Mesothelial cell of epicardium (in vitro differentiated cells): ENCODE data around the gene MACROH2A1. TPM values are rescaled to one million over a fixed set of nuclear protein-coding genes. Genes with fewer than 3 reads are reported as not detected.
A peak's percentile ranks its signal among the peaks of the same experiment; 100 is the strongest.

Experiments
- DNase-seq, 2 experiments: peaks; one replicate each; pipeline ENCODE4 v3.0.0; 2021; ENCODE audit warnings: low spot score in 2 of 2; ENCODE audit not compliant: unreplicated experiment in 2 of 2
- H3K27ac Mint-ChIP-seq: 2 replicates; pipeline ENCODE4 v1.8.0; 2021; ENCODE audit warnings: mixed read lengths
- H3K27me3 Mint-ChIP-seq: 2 replicates; pipeline ENCODE4 v1.8.0; 2021; ENCODE audit warnings: low read depth, mixed read lengths
- H3K36me3 Mint-ChIP-seq: 2 replicates; pipeline ENCODE4 v1.8.0; 2021; ENCODE audit warnings: mixed read lengths
- H3K4me1 Mint-ChIP-seq: 2 replicates; pipeline ENCODE4 v1.8.0; 2021; ENCODE audit warnings: mixed read lengths
- H3K4me3 Mint-ChIP-seq: 2 replicates; pipeline ENCODE4 v1.8.0; 2021; ENCODE audit warnings: mild to moderate bottlenecking, moderate library complexity, mixed read lengths
- H3K9me3 Mint-ChIP-seq: 2 replicates; pipeline ENCODE4 v1.8.0; 2021; ENCODE audit warnings: mixed read lengths
- total RNA-seq: library from RNA; stranded (reverse); gene quantifications from 3 replicates; pipeline ENCODE4 v1.2.1, GENCODE V29; 2021
- TF ChIP-seq, protein P1 (sequence below): fragments of 200-600 bp; sonication (generic); IDR thresholded peaks from one replicate; pipeline ENCODE4 v1.5.0; 2021; ENCODE audit warnings: antibody characterized with exemption; ENCODE audit not compliant: unreplicated experiment

The MACROH2A1 gene
- total RNA-seq, 1 donor from 2014 or later = 276 TPM

DNA sequence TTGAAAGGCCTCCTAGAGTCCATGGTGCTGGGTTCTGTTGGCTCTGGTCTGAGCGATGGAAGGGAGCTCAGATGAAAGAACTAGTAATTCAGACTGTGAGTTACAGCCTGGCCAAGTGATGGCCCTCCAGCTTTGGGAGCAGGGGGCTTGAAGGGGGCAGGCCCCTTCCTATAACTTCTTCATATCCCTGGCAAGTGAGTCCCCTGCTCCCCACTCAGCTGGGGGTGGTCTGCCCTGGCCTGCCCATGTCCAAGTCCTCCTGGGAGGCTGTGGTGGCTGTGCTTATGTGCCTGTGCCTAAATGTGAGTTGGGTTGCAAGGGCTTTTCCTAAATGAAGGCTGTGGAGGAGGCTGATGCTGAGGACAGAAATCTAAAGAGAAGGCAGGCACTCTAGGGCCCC, 80.1 kb downstream of the MACROH2A1 start:
- Mint-ChIP-seq H3K9me3 (peaks cover 4% of the 10 kb centered on the region), H3K36me3 (no peaks in the 10 kb centered on the region), H3K4me1 (peaks cover 4% of the 10 kb centered on the region), H3K27ac (no peak overlapping the region), H3K4me3 (no peak overlapping the region), H3K27me3 (no peaks in the 10 kb centered on the region)
- peak; percentile 8 to 11 for DNase-seq
- TF ChIP-seq, protein P1, sequence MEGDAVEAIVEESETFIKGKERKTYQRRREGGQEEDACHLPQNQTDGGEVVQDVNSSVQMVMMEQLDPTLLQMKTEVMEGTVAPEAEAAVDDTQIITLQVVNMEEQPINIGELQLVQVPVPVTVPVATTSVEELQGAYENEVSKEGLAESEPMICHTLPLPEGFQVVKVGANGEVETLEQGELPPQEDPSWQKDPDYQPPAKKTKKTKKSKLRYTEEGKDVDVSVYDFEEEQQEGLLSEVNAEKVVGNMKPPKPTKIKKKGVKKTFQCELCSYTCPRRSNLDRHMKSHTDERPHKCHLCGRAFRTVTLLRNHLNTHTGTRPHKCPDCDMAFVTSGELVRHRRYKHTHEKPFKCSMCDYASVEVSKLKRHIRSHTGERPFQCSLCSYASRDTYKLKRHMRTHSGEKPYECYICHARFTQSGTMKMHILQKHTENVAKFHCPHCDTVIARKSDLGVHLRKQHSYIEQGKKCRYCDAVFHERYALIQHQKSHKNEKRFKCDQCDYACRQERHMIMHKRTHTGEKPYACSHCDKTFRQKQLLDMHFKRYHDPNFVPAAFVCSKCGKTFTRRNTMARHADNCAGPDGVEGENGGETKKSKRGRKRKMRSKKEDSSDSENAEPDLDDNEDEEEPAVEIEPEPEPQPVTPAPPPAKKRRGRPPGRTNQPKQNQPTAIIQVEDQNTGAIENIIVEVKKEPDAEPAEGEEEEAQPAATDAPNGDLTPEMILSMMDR = no peak

DNA sequence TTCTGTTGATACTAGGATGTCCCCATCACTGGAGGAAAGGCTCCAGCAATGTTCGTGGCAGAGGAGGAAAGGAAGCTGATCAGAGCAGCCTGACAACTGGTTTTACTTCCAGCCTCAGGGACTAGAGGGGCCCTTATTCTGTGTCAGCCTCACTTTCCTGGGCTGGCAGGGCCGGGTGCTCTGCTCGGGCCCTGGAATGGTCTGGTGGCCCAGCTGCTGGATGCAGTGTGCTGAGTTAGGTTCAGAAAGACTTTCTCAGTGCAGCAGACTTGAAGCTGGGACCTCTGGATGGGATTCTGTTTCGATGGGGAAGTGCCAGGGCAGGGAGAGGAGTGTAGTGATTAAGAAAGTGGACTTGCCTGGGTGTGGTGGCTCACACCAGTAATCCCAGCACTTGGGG, 81.0 kb downstream of the MACROH2A1 start:
- no peak overlapping the region for H3K27ac Mint-ChIP-seq
- peak in 1 of 2 experiments; percentile 14 for DNase-seq
- TF ChIP-seq, protein P1 = no peak
- H3K36me3 Mint-ChIP-seq = no peaks in the 10 kb centered on the region
- no peaks in the 10 kb centered on the region for H3K27me3 Mint-ChIP-seq
- H3K4me3 Mint-ChIP-seq = no peak overlapping the region
- H3K4me1 Mint-ChIP-seq = no peaks in the 10 kb centered on the region
- H3K9me3 Mint-ChIP-seq = peaks cover 4% of the 10 kb centered on the region

DNA sequence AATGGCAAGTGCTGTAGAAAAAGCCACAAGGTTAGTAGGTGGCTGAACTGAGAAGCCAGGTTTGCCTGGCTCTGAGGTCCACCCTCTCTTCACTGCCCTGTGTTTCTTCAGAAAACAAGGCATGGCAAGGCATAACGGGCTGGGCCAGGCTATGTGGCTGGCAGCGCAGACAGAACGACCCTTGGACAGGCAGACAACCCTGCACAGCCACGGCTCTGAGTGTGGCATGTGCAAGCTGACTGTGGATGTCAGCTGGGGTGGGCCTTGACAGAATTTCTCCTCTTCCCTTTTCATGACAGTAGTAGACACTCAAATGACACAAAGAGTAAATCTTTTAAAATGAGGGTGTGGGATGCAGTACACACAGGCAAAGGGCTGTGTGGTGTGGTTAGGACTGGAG, 81.7 kb downstream of the MACROH2A1 start:
- no peaks in the 10 kb centered on the region for H3K27me3 Mint-ChIP-seq

DNA sequence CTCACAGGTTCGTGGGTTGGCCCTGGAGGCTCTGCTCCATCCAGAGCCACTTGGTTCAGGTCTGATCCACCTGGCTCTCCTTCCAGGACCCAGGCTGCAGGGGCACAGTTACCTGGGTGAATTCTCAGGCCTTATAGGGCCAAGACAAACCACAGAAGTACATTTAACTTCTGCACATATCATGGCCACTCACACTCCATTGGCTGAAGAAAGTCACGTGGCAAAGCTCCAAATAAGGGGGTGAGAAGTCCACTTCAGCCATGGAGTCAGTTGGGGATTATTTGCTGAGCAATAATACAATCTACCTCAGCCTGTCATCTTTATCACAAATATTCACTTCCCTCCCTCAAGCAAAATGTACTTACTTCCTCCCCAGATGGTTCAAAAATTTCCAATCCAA, 83.6 kb downstream of the MACROH2A1 start:
- H3K27me3 Mint-ChIP-seq = no peaks in the 10 kb centered on the region
- TF ChIP-seq, protein P1 = no peak
- H3K4me3 Mint-ChIP-seq = no peak overlapping the region
- no peak overlapping the region for H3K27ac Mint-ChIP-seq
- peaks cover 4% of the 10 kb centered on the region for H3K9me3 Mint-ChIP-seq
- no peak for DNase-seq
- no peaks in the 10 kb centered on the region for H3K36me3 Mint-ChIP-seq
- peaks cover 3% of the 10 kb centered on the region for H3K4me1 Mint-ChIP-seq

More for the DNA sequence above, 81.7 kb downstream of the MACROH2A1 start:
- TF ChIP-seq, protein P1 = no peak
- no peaks in the 10 kb centered on the region for H3K36me3 Mint-ChIP-seq
- H3K4me1 Mint-ChIP-seq = no peaks in the 10 kb centered on the region
- no peak overlapping the region for H3K4me3 Mint-ChIP-seq
- peak in 1 of 2 experiments; percentile 14 for DNase-seq
- no peak overlapping the region for H3K27ac Mint-ChIP-seq
- H3K9me3 Mint-ChIP-seq = peaks cover 4% of the 10 kb centered on the region

DNA sequence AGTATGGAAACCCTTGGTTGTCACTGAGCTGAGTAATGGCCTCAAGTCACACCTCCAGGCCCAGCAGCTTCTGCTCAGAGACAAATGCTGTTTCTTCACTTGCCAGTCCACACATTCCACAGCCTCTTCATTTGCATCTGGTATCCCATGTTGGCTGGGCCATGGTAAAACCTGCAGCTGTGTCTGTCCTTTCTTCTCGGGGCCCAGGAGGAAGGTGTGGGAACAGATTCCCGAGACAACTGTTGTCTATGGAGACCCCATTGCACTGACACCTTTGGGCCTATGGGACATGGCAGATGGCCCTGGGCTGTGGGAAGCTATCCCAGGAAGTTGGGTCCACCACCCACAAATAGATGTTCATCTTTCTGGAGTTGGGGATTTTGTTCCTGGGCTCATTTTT, 85.1 kb downstream of the MACROH2A1 start:
- Mint-ChIP-seq H3K36me3 (no peaks in the 10 kb centered on the region), H3K9me3 (peaks cover 4% of the 10 kb centered on the region), H3K27ac (no peak overlapping the region), H3K4me1 (peaks cover 17% of the 10 kb centered on the region), H3K4me3 (no peak overlapping the region), H3K27me3 (no peaks in the 10 kb centered on the region)
- DNase-seq = no peak
- TF ChIP-seq, protein P1 = no peak

DNA sequence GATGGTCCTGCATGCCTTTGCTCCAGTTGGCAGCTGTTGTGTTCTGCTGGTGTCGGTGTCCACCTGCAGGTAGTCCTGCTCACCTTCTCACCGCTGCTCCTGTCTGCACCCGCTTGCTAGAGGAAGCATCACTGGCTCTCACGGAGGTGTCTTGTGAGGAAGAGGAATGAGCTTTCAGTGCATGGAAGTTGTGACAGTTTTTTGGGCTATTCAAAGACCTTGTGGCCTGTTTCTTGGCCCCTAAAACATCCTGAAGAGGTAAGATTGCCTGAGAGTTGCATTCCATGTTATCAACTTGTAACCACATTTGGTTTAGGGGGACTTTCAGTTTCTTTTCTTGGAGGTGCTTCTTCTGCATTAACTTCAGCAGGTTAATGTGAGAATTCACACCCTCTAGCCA, 85.6 kb downstream of the MACROH2A1 start:
- TF ChIP-seq, protein P1 = no peak
- Mint-ChIP-seq H3K4me3 (no peak overlapping the region), H3K27ac (no peak overlapping the region), H3K27me3 (no peaks in the 10 kb centered on the region), H3K9me3 (peaks cover 4% of the 10 kb centered on the region), H3K4me1 (peaks cover 22% of the 10 kb centered on the region), H3K36me3 (no peaks in the 10 kb centered on the region)
- DNase-seq = no peak
